Endodermal cell (in vitro differentiated cells): Measurements from ENCODE around the gene HTR3A. TPM values are rescaled to one million over a fixed set of nuclear protein-coding genes. Genes with fewer than 3 reads are reported as not detected.

ENCODE experiments used
- DNase-seq: peaks from one replicate; pipeline ENCODE4 v3.0.0-alpha.2; 2017
- H3K27ac ChIP-seq: 2 replicates; pipeline ENCODE4 v1.5.1; 2013; ENCODE audit warnings: mild to moderate bottlenecking, low read depth, low read length, moderate library complexity
- H3K27me3 ChIP-seq: 2 replicates; pipeline ENCODE4 v1.6.1; 2013; ENCODE audit warnings: mild to moderate bottlenecking, low read length, moderate library complexity; ENCODE audit not compliant: insufficient read depth, control insufficient read depth, poor library complexity, severe bottlenecking
- H3K36me3 ChIP-seq: 2 replicates; pipeline ENCODE4 v1.7.0; 2013; ENCODE audit warnings: mild to moderate bottlenecking, low read length, moderate library complexity; ENCODE audit not compliant: control insufficient read depth, insufficient read depth
- H3K4me1 ChIP-seq: one replicate; pipeline ENCODE4 v1.7.0; 2013; ENCODE audit warnings: low read length; ENCODE audit not compliant: control insufficient read depth, insufficient read depth
- H3K4me3 ChIP-seq: 2 replicates; pipeline ENCODE4 v1.5.1; 2013; ENCODE audit warnings: mild to moderate bottlenecking, low read length, moderate library complexity
- H3K9ac ChIP-seq: 2 replicates; pipeline ENCODE4 v1.6.1; 2013; ENCODE audit warnings: mild to moderate bottlenecking, low read length, moderate library complexity; ENCODE audit not compliant: poor library complexity, severe bottlenecking; ENCODE audit errors: extremely low read depth
- H3K9me3 ChIP-seq: 2 replicates; pipeline ENCODE4 v1.6.1; 2013; ENCODE audit warnings: mild to moderate bottlenecking, low read length, moderate library complexity; ENCODE audit not compliant: control insufficient read depth
- H3K27ac Mint-ChIP-seq: 2 replicates; pipeline ENCODE4 v1.8.0; 2020; ENCODE audit warnings: mixed read lengths
- H3K27me3 Mint-ChIP-seq: 2 replicates; pipeline ENCODE4 v1.8.0; 2021; ENCODE audit warnings: mild to moderate bottlenecking, mixed read lengths; ENCODE audit not compliant: insufficient read depth
- H3K36me3 Mint-ChIP-seq: 2 replicates; pipeline ENCODE4 v1.8.0; 2020; ENCODE audit warnings: low read depth, mixed read lengths
- H3K4me1 Mint-ChIP-seq: 2 replicates; pipeline ENCODE4 v1.8.0; 2020; ENCODE audit warnings: mixed read lengths
- H3K4me3 Mint-ChIP-seq: 2 replicates; pipeline ENCODE4 v1.8.0; 2020; ENCODE audit warnings: mild to moderate bottlenecking, moderate library complexity, mixed read lengths
- H3K9me3 Mint-ChIP-seq: 2 replicates; pipeline ENCODE4 v1.8.0; 2020; ENCODE audit warnings: mild to moderate bottlenecking, mixed read lengths
- WGBS, 2 experiments: methylation state at CpG; one replicate each; pipeline versions ENCODE4 v1.1.5 to v1.1.7; 2013; ENCODE audit warnings: missing lambda C conversion rate in 2 of 2, mixed read lengths in 1 of 2; ENCODE audit not compliant: insufficient coverage in 1 of 2, insufficient read length in 1 of 2; 5-methylcytosine and 5-hydroxymethylcytosine counted together
- total RNA-seq, 2 donors: library from RNA; stranded (reverse); fragmentation: NEBNext Ultra II Directional in 1 of 2; extraction: Animal tissue kit (Norgen Biotek cat#: 25700) in 1 of 2; gene quantifications; 2 replicates in 1 of 2; 3 replicates in 1 of 2; pipeline ENCODE4 v1.2.1, GENCODE V29; 2021
- TF ChIP-seq, protein P1 (sequence below): fragments of 200-600 bp; sonication (generic); conservative IDR thresholded peaks from 2 replicates; pipeline ENCODE4 v1.5.0; 2021; ENCODE audit warnings: antibody characterized with exemption, mild to moderate bottlenecking

Gene HTR3A
- total RNA-seq, 2 donors from 2014 or later, result 0.55 TPM; not detected in 1

DNA sequence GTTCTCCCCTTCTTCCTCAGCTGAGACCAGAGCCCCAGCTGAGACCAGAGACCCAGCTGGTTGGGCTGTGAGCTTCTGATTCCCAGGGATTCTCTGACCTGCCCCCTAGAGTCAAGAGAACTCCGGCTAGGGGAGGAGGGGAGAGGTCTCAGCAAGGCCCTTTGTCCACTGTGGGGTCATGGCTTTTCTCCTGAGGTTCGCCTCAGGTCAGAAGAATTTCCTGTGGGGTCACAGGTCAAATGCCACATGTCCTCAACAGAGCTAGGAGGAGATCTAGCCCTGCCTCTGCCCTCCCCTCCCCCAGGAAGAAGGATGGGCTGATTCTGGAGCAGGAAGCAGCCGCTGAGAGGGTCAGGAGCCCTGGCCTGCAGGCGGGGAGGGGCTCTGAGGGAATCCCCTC lies 23.7 kb downstream of the HTR3A start:
- Mint-ChIP-seq H3K9me3 (no peaks in the 10 kb centered on the region), H3K36me3 (no peaks in the 10 kb centered on the region), H3K4me1 (peaks cover 2% of the 10 kb centered on the region), H3K27me3 (peaks cover 8% of the 10 kb centered on the region), H3K4me3 (no peak overlapping the region), H3K27ac (no peak overlapping the region)
- no peaks in the 10 kb centered on the region for H3K36me3 ChIP-seq
- no peak overlapping the region for H3K9ac ChIP-seq
- 73 to 89% methylated on average over 2 to 4 of the region's 4 CpGs for WGBS, 2 experiments
- no peaks in the 10 kb centered on the region for H3K4me1 ChIP-seq
- no peaks in the 10 kb centered on the region for H3K27me3 ChIP-seq
- H3K27ac ChIP-seq, result no peak overlapping the region
- H3K4me3 ChIP-seq, result no peak overlapping the region
- H3K9me3 ChIP-seq, result no peaks in the 10 kb centered on the region
- TF ChIP-seq, protein P1, sequence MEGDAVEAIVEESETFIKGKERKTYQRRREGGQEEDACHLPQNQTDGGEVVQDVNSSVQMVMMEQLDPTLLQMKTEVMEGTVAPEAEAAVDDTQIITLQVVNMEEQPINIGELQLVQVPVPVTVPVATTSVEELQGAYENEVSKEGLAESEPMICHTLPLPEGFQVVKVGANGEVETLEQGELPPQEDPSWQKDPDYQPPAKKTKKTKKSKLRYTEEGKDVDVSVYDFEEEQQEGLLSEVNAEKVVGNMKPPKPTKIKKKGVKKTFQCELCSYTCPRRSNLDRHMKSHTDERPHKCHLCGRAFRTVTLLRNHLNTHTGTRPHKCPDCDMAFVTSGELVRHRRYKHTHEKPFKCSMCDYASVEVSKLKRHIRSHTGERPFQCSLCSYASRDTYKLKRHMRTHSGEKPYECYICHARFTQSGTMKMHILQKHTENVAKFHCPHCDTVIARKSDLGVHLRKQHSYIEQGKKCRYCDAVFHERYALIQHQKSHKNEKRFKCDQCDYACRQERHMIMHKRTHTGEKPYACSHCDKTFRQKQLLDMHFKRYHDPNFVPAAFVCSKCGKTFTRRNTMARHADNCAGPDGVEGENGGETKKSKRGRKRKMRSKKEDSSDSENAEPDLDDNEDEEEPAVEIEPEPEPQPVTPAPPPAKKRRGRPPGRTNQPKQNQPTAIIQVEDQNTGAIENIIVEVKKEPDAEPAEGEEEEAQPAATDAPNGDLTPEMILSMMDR, result no peak
- DNase-seq, result no peak

DNA sequence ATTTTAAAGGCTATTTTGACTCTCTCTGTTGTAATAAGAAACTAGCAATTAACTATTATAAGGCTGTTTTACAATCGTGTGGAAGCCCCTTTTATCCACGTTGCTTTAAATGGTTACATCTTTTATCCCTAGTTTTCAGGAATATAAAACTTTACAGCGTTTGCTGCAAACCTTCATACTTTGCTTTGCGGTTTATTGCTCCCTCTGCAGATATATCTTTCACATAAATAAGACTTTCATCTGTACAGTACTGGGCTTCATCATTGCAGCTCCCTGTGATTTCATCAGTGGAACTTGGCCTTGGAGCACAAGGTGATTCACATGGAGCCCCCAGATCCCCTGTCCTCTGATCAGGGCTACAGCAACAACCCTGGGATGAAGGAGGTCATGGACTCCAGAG lies 25.6 kb downstream of the HTR3A start:
- peaks cover 3% of the 10 kb centered on the region for H3K27me3 ChIP-seq
- no peak overlapping the region for H3K27ac Mint-ChIP-seq
- DNase-seq, result no peak
- no peaks in the 10 kb centered on the region for H3K9me3 Mint-ChIP-seq
- no peak overlapping the region for H3K4me3 Mint-ChIP-seq
- no peaks in the 10 kb centered on the region for H3K36me3 Mint-ChIP-seq
- WGBS, 2 experiments, result 85 to 89% methylated on average over 4 of the region's 4 CpGs
- H3K4me3 ChIP-seq, result no peak overlapping the region
- H3K4me1 ChIP-seq, result no peaks in the 10 kb centered on the region
- H3K9me3 ChIP-seq, result no peaks in the 10 kb centered on the region
- TF ChIP-seq, protein P1, result no peak
- peaks cover 9% of the 10 kb centered on the region for H3K27me3 Mint-ChIP-seq
- no peaks in the 10 kb centered on the region for H3K36me3 ChIP-seq
- H3K4me1 Mint-ChIP-seq, result no peaks in the 10 kb centered on the region
- no peak overlapping the region for H3K27ac ChIP-seq
- no peak overlapping the region for H3K9ac ChIP-seq

DNA sequence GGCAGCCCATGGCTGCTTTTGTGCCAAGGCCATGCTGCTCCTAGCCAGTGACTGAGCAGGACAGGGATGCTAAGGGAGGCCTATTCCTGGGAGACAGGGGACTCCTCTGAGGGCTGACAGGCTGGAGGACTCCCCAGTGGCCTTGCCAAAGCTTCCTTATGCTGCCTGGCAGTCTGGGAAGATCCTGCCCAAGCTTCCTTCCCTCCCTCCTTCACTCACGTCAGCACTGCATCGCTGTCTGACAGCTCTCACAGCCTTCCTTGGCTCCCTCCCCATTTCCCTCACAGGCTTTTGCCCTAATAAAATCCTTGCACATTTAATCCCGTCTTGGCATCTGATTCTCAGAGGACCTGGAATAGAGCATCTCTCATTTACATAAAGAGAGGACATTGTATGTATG lies 26.5 kb downstream of the HTR3A start:
- Mint-ChIP-seq H3K4me3 (no peak overlapping the region), H3K9me3 (no peaks in the 10 kb centered on the region), H3K4me1 (no peaks in the 10 kb centered on the region), H3K36me3 (no peaks in the 10 kb centered on the region), H3K27me3 (peaks cover 9% of the 10 kb centered on the region), H3K27ac (no peak overlapping the region)
- Histone ChIP-seq H3K27ac (no peak overlapping the region), H3K4me3 (no peak overlapping the region), H3K36me3 (no peaks in the 10 kb centered on the region), H3K9me3 (no peaks in the 10 kb centered on the region), H3K4me1 (no peaks in the 10 kb centered on the region), H3K9ac (no peak overlapping the region), H3K27me3 (peaks cover 3% of the 10 kb centered on the region)
- no peak for DNase-seq
- TF ChIP-seq, protein P1, result no peak
- 80 to 86% methylated on average over 2 to 3 of the region's 3 CpGs for WGBS, 2 experiments
